MM.1S (cell line): ENCODE data around the gene SLC35B4.

Source experiments
- DNase-seq: peaks from one replicate; pipeline ENCODE4 v3.0.0-alpha.2; 2015
- H2AFZ ChIP-seq: fragments of 300-600 bp; sonication (generic); 2 replicates; pipeline ENCODE4 v1.6.0; 2016; ENCODE audit warnings: antibody characterized with exemption, low read length
- H3F3A ChIP-seq: fragments of 300-600 bp; sonication (generic); 2 replicates; pipeline ENCODE4 v1.6.1; 2016; ENCODE audit warnings: mild to moderate bottlenecking, antibody characterized with exemption, low read length, moderate library complexity, mixed read lengths; ENCODE audit not compliant: insufficient read depth
- H3K27ac ChIP-seq: fragments of 300-600 bp; sonication (generic); 2 replicates; pipeline ENCODE4 v1.5.1; 2016; ENCODE audit warnings: mild to moderate bottlenecking, low read length
- H3K27me3 ChIP-seq: fragments of 300-600 bp; sonication (generic); replicated peaks from 2 replicates; pipeline ENCODE4 v1.6.0; 2016; ENCODE audit warnings: low read length; ENCODE audit not compliant: insufficient read depth
- H3K36me3 ChIP-seq: fragments of 300-600 bp; sonication (generic); replicated peaks from 2 replicates; pipeline ENCODE4 v1.6.1; 2016; ENCODE audit warnings: mild to moderate bottlenecking, low read length, mixed read lengths; ENCODE audit not compliant: insufficient read depth
- H3K4me1 ChIP-seq: fragments of 300-600 bp; sonication (generic); 2 replicates; pipeline ENCODE4 v1.6.1; 2016; ENCODE audit warnings: low read length, mixed read lengths
- H3K4me2 ChIP-seq: fragments of 300-600 bp; sonication (generic); 2 replicates; pipeline ENCODE4 v1.6.0; 2016; ENCODE audit warnings: low read depth, low read length
- H3K4me3 ChIP-seq: fragments of 300-600 bp; sonication (generic); 2 replicates; pipeline ENCODE4 v1.5.1; 2016; ENCODE audit warnings: low read length, mixed read lengths
- H3K79me2 ChIP-seq: fragments of 300-600 bp; sonication (generic); 2 replicates; pipeline ENCODE4 v1.6.1; 2016; ENCODE audit warnings: mixed run types, low read length, mixed read lengths
- H3K9ac ChIP-seq: fragments of 300-600 bp; sonication (generic); 2 replicates; pipeline ENCODE4 v1.6.1; 2016; ENCODE audit warnings: low read length, mixed read lengths
- H3K9me2 ChIP-seq: fragments of 300-600 bp; sonication (generic); replicated peaks from 2 replicates; pipeline ENCODE4 v1.6.1; 2016; ENCODE audit warnings: mild to moderate bottlenecking, low read length, mixed read lengths; ENCODE audit not compliant: insufficient read depth
- H3K9me3 ChIP-seq: fragments of 300-600 bp; sonication (generic); replicated peaks from 2 replicates; pipeline ENCODE4 v1.6.1; 2016; ENCODE audit warnings: mild to moderate bottlenecking, low read length, mixed read lengths; ENCODE audit not compliant: insufficient read depth
- H4K20me1 ChIP-seq: fragments of 300-600 bp; sonication (generic); 2 replicates; pipeline ENCODE4 v1.6.1; 2016; ENCODE audit warnings: mild to moderate bottlenecking, low read length, moderate library complexity, mixed read lengths; ENCODE audit not compliant: insufficient read depth
- EZH2 ChIP-seq: fragments of 300-600 bp; sonication (generic); optimal IDR thresholded peaks from 2 replicates; pipeline ENCODE3; 2017; ENCODE audit warnings: low read depth, mild to moderate bottlenecking, antibody characterized with exemption, low read length, mixed read lengths
- EZH2phosphoT487 ChIP-seq: fragments of 300-600 bp; sonication (generic); IDR thresholded peaks from 2 replicates; pipeline ENCODE4 v1.6.1; 2018; ENCODE audit warnings: antibody characterized with exemption, low read length
- TF ChIP-seq, protein P1 (sequence below): fragments of 300-600 bp; sonication (generic); IDR thresholded peaks from 2 replicates; pipeline ENCODE4 v1.5.1; 2016; ENCODE audit warnings: antibody characterized with exemption, low read length, mixed read lengths

The SLC35B4 gene

DNA sequence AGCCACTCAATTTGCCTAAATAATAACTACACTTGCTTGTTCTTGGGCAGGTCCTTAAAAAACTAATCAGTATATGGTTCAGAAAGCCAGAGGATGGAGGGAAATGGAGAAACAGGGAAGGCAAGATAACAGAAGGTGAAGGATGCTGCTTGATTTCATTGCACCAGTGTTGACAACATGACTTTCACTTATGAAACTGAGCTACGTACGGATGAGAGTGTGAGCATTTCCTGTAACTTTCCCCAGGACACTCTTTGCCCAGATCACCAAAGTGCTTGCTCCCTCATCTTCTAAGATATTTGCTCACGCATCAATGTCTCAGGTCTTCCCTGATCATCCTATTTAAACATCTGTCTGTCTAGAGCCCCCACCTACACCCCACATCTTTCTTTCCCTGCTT, 37.4 kb downstream of the SLC35B4 start:
- Histone ChIP-seq H3K4me2 (no peak overlapping the region), H3K36me3 (no peaks in the 10 kb centered on the region), H3K9me2 (no peaks in the 10 kb centered on the region), H3K79me2 (no peaks in the 10 kb centered on the region), H3K27ac (no peak overlapping the region), H3K9ac (no peak overlapping the region), H2AFZ (no peak overlapping the region), H3K4me3 (no peak overlapping the region), H3K4me1 (no peaks in the 10 kb centered on the region), H3F3A (no peaks in the 10 kb centered on the region), H4K20me1 (no peaks in the 10 kb centered on the region), H3K9me3 (no peaks in the 10 kb centered on the region), H3K27me3 (no peaks in the 10 kb centered on the region)
- TF ChIP-seq EZH2phosphoT487 = no peak
- TF ChIP-seq, protein P1, sequence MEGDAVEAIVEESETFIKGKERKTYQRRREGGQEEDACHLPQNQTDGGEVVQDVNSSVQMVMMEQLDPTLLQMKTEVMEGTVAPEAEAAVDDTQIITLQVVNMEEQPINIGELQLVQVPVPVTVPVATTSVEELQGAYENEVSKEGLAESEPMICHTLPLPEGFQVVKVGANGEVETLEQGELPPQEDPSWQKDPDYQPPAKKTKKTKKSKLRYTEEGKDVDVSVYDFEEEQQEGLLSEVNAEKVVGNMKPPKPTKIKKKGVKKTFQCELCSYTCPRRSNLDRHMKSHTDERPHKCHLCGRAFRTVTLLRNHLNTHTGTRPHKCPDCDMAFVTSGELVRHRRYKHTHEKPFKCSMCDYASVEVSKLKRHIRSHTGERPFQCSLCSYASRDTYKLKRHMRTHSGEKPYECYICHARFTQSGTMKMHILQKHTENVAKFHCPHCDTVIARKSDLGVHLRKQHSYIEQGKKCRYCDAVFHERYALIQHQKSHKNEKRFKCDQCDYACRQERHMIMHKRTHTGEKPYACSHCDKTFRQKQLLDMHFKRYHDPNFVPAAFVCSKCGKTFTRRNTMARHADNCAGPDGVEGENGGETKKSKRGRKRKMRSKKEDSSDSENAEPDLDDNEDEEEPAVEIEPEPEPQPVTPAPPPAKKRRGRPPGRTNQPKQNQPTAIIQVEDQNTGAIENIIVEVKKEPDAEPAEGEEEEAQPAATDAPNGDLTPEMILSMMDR = no peak
- TF ChIP-seq EZH2 = no peak
- no peak for DNase-seq

DNA sequence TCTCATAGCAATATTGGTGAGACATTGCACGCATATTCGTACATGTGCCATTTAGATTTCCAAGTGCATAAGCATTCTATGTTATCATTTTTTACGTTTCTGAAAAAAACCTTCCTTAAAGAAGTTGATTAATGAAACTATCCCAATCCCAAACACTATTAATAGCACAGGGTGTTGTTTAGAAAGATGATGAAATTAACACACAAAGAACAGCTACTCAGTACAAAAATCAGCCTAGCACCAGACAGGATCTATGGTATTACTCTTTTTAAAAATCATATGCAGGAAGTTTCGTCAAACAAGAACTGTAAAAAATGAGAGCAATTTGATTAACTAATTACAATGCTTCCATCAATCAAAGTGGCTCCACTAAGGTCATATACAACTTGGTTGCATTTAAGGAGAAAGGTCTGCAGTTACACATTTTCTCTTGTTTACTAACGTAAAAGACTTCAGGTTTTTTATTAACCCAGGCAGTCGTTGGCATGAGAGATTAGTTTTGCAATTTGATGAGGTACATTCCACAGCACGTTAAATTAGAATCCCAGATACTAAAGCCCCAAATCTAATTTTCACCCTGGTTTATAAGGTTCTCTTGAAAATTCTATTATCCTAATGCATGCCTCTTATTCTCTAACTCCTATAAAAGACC, 38.1 kb downstream of the SLC35B4 start:
- Histone ChIP-seq H3K9me2 (no peaks in the 10 kb centered on the region), H3F3A (no peaks in the 10 kb centered on the region), H3K4me2 (no peak overlapping the region), H3K79me2 (no peaks in the 10 kb centered on the region), H3K36me3 (no peaks in the 10 kb centered on the region), H4K20me1 (no peaks in the 10 kb centered on the region), H3K27ac (no peak overlapping the region), H3K4me3 (no peak overlapping the region), H3K9ac (no peak overlapping the region), H2AFZ (no peak overlapping the region), H3K4me1 (no peaks in the 10 kb centered on the region), H3K27me3 (no peaks in the 10 kb centered on the region), H3K9me3 (no peaks in the 10 kb centered on the region)
- no peak for TF ChIP-seq EZH2phosphoT487
- DNase-seq = no peak

DNA sequence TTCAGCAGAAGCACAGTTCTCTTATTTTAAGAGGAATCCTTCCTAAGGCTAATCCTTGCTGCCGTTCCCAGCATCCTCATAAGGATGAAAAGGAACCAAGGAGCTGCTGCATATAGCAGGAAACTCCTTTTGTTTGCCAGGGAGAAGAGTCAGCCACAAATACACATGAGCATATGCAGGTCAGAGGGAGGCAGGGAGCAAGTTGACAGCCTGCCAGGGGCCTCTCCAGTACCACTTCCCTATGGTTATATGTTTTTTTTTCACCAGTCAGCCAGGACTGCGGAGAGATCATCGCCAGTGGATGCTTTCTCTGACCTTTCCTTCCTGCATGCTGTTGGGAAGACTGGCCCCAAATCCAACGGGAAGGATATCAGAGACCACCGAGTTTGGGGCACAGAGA, 39.8 kb downstream of the SLC35B4 start:
- Histone ChIP-seq H3K4me2 (no peak overlapping the region), H3F3A (no peaks in the 10 kb centered on the region), H3K36me3 (no peaks in the 10 kb centered on the region), H3K79me2 (no peaks in the 10 kb centered on the region), H3K9ac (no peak overlapping the region), H2AFZ (no peak overlapping the region), H3K27me3 (no peaks in the 10 kb centered on the region), H3K4me1 (no peaks in the 10 kb centered on the region), H3K9me3 (no peaks in the 10 kb centered on the region), H3K27ac (no peak overlapping the region), H3K4me3 (no peak overlapping the region), H3K9me2 (no peaks in the 10 kb centered on the region), H4K20me1 (no peaks in the 10 kb centered on the region)
- no peak for TF ChIP-seq EZH2phosphoT487
- TF ChIP-seq EZH2 = no peak
- TF ChIP-seq, protein P1 = no peak
- DNase-seq = no peak

DNA sequence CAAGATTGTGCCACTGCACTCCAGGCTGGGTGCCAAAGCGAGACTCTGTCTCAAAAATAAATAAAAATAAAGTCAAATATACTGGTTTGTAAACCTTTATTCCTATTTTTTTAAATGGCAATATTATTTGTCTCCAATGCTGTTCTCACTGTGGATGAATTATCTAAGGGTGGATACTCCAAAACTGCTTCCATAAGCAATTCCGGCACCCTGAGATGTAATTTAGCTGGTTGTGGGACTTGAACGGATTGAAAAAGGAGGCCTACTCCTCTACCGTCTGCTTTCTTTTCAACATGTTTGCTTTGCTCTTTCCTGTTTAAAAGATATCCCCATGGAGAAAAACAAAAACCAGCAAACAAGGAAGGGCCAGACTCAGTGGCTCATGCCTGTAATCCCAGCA, 54.4 kb downstream of the SLC35B4 start:
- Histone ChIP-seq H3K79me2 (no peaks in the 10 kb centered on the region), H3F3A (no peaks in the 10 kb centered on the region), H2AFZ (no peak overlapping the region), H3K27ac (no peak overlapping the region), H4K20me1 (no peaks in the 10 kb centered on the region), H3K36me3 (no peaks in the 10 kb centered on the region), H3K9me2 (no peaks in the 10 kb centered on the region), H3K9ac (no peak overlapping the region), H3K4me3 (no peak overlapping the region), H3K9me3 (no peaks in the 10 kb centered on the region), H3K4me1 (no peaks in the 10 kb centered on the region), H3K4me2 (no peak overlapping the region), H3K27me3 (no peaks in the 10 kb centered on the region)
- TF ChIP-seq, protein P1 = no peak
- TF ChIP-seq EZH2 (no peak), EZH2phosphoT487 (no peak)
- no peak for DNase-seq
